NCI-H774 (cell line): ENCODE data around the gene NSD2.
"Not testable (repeated sequence)": the region's sequence is repeated elsewhere in the genome, so short reads cannot be mapped to it uniquely, and the experiment has no call there.

Experiments used
- DNase-seq: peaks from one replicate; lab custom pipeline; 2025; lab: John Stamatoyannopoulos, UW

NSD2 gene

DNA sequence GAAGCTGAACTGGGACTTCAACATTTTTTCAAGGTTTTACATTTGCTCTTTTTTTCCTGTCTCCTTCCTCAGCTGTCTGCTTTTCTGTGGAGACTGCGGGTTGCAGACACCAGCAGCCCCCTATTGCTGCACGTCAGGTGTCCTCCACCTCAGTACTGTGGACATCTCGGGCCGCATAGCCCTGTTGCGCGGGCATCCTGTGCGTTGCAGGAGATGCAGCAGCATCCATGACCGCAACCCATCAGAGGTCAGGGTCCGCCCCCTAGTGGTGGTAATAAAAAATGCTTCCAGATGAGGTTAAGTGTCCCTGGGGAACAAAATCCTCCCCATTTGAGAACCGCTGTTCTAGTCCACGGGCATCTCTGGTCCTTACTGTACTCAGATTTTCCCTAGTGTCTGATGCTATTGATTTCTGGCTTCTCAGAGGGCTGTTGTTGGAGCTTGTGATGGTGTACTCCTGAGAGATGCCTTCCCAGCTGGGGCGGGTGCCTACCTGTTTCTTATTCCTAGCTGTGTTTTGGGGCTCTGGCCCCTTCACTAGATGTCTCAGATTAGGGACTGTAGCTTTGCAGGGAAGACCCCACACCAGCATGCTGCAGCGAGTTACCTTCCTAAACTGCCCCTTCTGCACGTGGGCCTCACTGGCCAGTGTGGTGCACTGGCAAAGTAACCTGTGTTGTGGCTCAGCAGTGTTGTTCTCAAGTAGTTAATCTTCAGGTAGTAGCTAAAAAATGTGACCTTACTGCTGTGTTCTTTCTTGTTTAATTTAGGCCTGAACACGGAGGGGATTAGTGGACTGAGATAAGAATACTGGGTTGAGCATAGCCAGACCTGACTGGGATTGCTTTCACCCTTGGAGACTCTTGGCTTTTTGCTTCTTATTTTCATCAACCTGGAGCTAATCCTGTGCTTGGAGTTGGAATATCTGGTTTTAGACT lies 28.2 kb downstream of the NSD2 start:
- DNase-seq = peak; percentile 40

DNA sequence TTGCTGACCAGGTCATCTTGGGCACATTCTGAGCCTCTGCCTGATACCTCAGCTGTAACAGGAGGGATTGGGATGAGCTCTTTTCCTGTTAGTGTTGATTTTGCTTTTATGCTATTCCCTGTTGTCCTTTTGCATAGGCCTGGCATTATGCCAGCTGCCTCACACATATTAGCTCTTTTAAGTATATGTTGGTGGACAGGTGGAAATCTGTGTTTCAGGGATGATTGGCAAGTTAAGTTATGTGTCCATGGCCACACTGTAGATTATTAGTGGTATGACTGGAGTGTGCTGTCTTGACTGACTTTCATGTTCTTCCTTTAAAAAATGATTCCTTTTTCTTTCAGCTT lies 28.9 kb downstream of the NSD2 start:
- no peak for DNase-seq

DNA sequence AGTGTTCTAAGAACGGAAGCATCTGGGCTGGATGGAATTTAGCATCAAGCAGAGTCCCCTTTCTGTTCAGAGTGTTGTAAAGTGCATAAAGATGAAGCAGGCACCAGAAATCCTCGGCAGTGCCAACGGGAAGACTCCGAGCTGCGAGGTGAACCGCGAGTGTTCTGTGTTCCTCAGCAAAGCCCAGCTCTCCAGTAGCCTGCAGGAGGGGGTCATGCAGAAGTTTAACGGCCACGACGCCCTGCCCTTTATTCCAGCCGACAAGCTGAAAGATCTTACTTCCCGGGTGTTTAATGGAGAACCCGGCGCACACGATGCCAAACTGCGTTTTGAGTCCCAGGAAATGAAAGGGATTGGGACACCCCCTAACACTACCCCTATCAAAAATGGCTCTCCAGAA lies 29.4 kb downstream of the NSD2 start:
- no peak for DNase-seq

DNA sequence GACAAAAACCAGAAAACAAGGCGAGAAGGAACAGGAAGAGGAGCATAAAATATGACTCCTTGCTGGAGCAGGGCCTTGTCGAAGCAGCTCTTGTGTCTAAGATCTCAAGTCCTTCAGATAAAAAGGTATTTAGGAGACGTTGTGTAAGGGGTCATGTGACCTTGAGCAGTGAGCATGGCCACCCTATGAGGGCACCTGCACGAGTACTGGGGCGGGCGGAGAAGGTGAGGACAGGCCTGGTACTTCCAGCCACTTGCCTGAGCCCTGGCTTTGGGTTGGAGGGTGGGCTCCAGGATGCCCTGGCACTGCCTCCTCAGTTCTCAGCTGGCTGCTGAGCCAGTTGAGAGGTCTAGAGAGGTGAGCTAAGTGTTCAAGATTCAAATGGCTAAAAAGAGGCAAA lies 29.9 kb downstream of the NSD2 start:
- DNase-seq = no peak

DNA sequence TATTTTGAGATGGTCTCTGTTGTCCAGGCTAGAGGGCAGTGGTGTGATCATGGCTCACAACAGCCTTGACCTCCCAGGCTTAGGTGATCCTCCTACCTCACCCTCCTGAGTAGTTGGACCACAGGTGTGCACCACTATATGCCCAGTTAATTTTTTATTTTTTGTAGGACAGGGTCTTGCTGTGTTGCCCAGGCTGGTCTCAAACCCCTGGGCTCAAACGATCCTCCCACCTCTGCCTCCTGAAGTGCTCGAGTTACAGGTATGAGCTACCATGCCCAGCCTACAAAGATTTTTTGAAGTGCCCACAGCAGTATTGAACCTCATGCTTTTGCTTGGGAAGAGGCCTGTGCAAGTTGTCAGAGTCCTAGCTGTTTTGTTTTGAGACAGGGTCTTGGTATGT lies 31.1 kb downstream of the NSD2 start:
- DNase-seq = no peak

DNA sequence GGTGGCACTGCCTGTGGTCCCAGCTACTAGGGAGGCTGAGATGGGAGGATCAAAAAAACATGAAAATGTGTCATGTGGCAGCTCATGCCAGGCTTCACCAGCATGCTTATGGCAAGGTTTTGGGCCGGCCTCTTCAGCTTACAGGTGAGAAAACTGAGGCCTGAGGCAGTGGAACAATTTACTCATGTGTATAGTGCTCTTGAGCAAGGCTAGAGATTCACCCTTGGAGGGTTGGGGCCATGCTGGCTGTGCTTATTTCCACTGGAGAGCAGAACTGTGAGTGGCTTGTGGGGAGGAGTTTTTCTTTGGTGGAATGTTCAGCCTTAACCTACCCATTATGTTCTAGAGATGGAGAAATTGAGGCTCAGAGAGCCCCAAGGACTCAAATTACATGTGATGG lies 31.8 kb downstream of the NSD2 start:
- DNase-seq = no peak

DNA sequence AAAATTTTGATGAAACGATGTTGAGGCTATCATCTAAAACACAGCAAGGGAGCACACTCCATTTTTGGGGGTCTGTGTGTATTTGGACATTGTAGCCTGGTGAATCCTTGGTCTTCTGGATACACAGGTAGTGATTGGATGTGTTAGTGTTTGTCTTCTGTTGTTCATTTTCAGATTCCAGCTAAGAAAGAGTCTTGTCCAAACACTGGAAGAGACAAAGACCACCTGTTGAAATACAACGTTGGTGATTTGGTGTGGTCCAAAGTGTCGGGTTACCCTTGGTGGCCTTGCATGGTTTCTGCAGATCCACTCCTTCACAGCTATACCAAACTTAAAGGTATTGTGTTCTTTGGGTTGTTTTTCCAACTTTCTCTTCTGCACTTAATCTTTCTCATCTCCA lies 32.8 kb downstream of the NSD2 start:
- DNase-seq = no peak

DNA sequence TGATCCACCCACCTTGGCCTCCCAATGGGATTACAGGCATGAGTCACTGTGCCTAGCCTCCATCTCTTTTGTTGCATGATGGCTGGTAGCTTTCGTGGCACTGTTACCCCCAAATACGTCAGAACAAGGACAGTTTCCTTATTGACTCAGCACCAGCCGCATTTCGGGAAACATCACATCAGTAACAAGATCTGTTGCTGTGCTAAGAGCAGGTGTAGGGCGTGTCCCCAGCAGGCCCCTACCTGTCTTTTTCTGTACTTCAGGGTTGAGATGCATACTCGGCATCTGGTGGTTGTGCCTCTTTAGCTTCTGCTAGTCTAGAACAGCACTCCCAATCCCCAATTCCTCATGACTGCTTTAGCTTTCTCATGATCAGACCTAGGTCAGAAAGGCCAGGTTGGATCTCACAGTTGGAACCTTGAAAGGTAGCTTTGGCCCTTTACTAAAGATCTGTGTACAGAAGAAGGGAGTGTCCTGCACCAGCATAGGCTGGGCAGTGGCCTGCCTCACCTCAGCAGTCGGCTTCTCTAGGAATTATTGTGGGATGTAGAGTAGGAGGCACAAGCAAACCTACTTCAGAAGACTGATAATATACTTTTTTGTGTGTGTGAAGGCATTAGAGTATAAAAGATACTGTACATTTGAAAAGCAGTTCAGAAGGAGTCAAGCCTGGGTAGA lies 36.8 kb downstream of the NSD2 start:
- no peak for DNase-seq

DNA sequence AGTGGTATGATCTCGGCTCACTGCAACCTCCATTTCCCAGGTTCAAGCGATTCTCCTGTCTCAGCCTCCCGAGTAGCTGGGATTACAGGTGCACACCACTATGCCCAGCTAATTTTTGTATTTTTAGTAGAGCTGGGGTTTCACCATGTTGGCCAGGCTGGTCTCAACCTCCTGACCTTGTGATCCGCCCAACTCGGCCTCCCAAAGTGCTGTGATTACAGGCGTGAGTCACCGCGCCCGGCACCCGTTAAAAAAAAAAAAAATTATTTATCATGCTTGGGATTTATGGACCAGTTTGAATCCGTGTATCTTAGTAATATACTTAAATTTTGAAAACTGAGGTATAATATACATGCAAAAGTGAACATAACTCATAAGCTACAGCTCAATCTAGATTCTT lies 38.5 kb downstream of the NSD2 start:
- DNase-seq = not testable (repeated sequence)

DNA sequence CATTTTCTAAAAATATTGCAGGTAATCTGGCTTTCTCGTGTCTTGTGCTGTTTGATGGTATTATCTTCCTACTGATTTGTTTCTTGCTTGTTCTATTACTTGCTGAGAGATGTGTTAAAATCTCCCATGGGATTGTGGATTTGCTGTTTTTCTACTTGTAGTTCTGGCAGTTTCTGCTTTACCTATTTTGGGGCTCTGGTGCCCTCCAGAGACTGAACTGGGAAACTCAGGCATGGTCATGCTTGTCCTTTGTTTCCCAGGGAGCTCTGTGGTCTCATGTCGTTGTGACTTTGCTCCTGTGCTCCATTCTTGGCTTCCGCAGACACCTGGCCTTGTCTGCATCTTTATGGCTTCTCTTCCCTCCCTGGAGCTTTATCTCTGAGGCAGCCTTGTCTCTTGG lies 39.5 kb downstream of the NSD2 start:
- DNase-seq = no peak

DNA sequence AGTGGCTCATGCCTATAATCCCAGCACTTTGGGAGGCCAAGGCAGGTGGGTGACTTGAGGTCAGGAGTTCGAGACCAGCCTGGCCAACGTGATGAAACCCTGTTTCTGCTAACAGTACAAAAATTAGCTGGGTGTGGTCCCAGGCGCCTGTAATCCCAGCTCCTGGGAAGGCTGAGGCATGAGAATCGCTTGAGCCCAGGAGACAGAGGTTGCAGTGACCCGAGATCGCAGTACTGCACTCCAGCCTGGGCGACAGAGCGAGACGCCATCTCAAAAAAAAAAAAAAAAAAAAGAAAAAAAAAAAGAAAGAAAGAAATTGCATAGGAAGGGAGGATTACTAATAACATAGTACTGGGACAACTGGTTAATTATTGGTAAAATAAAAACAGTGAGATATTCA lies 40.1 kb downstream of the NSD2 start:
- DNase-seq = not testable (repeated sequence)

DNA sequence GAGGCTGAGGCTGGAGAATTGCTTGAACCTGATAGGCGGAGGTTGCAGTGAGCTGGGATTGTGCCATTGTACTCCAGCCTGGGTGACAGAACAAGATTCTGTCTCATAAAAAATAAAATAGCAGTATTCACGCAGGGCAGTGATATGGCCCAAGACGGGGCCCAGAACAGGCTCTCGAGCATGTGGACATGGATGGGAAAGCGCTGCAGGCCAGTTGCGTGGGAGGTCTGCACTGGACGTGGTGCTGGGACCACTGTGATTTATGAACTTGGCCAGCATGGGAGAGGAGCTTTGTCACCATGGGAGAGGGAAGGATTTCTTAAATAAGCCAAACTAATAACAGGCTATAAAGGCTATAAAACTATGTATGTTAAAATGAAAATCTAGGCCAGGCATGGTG lies 51.6 kb downstream of the NSD2 start:
- no peak for DNase-seq

DNA sequence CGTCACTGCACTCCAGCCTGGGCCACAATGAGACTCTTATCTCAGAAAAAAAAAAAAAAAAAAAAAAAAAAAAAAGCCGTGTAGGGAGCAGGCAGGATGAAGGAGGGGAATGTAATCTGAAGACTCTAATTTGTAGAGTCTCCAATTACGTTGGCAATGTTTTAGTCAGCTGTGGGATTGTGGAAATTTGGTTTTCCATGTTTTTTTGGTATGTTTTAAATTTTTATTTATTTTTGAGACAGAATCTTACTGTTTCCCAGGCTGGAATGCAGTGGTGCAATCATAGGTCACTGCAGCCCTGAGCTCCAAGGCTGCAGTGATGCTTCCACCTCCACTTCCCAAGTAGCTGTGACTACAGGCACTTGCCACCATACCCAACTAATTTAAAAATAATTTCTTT lies 56.5 kb downstream of the NSD2 start:
- DNase-seq = no peak

DNA sequence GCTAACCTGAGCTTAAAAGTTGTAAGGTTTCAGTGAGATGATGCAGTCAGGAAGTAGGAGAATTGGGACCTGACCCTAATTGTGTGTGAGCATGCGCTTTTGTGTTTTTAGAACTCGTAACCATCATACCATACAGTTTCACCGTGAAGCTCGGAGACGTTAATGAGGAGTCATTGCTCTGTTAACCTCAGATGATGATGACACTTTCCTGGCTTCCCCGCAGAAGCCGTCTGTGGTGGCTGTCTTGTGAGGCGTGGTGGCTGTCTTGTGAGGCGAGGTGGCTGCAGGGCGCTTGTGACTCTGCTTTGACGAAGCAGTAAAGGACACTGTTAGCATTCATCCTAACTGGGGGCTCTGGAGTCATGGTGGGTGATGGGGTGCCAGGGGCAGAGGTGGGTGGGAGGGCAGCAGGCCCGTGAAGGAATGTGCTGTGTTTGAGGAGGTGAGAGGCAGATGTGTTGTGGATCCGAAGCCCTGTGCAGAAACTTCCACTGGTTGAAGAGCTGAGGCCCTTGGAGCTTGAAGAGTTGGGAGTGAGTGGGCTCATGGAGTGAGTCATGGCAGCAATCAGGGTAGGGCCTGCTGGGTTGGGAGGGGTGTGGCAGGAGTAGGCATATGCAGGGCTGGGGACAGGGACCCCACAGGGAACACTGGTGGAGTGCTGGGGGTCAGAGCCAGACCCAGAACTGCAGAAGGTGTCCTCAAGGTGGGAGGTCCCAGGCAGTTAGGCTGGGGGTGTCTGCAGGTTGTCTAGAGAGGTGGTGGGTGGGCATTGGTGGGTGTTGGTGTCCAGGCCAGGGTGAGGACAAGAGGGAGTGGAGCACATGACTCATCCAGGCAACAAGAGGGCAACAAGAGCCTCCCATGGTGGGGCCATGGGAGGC lies 57.4 kb downstream of the NSD2 start:
- DNase-seq = no peak

DNA sequence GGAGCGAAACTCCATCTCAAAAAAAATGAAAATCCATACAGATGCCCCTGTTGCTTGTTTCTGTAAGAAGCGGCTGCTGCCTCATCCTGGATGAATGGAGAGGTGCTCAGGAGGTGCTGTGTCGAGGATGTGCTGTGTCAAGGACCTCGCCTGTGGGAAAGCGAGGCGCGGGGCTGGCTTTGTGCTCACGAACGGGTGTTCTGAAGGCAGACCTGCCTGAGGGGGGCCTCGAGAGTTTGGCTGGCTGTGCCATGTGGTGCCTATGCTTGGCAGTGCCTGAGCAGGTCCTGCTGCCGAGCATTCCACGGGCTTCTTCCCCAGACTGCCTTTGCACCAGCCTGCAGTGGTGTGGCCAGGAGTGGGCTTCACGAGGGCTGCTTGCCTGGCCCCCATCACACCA lies 61.5 kb downstream of the NSD2 start:
- no peak for DNase-seq

DNA sequence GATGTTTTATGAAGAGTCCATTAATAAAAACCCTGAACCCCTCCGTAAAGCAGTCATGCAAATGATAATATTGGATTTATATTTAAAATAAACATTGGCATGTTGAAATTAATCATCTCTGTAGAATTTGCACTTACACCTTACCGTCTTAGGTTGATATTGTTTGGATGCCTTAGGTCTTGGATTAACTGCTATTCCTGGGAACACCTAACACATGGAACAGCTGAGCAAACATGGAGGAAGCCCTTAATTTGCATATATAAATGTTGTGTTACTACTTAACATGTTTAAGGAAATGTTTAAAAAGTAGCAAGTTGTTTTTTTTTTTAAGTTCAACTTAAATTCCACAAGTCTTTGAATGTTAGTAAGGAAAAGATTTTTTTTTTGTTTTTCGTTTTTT lies 62.5 kb downstream of the NSD2 start:
- no peak for DNase-seq

DNA sequence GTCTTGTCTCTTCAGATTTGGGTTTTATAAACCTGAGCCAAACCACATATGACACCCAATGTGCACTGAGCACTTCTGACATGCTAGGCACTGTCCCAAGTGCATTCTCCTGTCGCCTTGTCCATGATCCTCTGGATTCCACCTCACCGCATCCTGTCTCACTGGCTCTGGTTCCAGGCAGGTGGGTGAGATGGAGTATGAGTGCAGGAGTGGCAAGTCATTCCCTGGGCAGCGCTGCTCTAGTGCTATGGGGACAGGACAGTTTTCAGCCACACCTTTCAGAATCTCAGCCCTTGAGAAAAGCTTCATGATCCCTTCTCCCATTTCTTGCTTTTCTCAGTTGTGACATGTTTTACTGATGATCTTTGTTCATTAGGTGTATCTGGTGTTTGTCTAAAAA lies 66.4 kb downstream of the NSD2 start:
- no peak for DNase-seq

DNA sequence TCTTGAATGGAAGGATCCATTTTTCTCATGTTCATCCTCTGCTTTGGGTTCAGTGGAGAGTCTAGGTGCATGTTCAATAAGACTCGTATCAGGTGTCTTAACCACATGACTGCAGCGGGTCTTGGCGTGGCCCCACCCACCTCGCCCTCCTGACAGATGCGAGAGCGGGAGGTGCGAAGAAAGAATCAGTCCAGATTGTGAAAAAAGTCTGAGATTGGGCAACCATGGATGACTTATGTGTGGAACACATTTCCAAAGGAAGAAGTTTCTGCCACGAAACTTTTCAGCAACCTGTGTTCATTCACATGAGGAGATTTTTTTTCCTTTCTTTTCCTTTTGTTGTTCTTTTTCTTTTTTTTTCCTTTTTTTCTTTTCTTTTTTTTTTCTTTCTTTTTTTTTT lies 66.8 kb downstream of the NSD2 start:
- DNase-seq = no peak

DNA sequence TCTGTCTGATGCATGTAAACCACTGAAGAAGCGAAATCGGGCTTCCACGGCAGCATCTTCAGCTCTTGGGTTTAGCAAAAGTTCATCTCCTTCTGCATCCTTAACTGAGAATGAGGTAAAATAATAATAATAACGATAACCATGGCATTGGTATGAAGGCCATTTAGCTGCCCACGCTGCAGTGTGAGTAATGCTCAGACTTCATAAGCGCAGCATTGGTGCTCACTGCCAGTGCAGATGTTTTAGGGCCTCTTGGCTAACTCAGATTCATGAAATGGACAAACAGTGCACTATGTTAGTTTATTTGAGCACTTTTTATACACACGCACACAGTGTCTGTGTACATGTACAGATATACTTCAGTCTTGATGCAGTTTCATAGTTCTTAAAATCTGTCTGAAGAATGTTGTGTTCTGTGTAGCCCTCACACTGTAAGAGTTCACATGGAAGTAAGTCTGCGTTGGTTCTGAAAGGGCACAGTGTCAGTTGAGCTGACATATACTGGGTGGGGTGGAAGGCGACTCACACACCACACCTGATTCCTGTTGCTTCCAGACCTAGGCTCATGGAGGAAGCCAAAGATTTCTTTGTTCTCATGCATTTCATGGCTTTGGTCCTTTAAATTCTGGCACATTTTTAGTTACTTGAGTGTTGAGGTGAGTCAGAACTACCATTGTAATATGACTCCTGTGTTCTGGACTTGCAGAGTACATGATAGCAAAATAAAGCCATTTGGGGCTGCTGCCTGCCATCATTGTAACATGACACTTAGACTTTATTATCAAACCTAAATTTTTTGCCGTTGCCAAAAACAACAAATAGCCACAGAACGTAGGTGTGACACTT lies 68.7 kb downstream of the NSD2 start:
- DNase-seq = no peak

DNA sequence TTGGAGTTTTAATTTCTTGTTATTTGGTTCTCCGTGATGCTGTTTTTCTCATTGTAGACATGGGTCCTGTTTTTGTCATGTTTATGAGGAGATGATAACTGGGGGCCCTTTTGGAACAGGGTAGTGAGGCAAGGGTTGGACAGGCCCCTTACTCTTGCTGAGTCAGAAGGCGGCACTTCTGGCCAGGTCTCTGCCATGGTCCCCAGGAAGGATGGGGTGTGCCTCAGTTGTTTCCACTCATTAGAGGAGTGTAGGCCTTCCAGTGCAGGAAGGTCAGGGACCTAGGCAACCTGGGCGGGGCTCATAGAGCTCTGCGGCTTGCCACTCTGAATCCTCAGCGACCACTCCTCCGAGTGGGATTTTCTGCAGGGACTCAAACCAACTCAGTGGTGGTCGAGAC lies 69.4 kb downstream of the NSD2 start:
- DNase-seq = no peak

DNA sequence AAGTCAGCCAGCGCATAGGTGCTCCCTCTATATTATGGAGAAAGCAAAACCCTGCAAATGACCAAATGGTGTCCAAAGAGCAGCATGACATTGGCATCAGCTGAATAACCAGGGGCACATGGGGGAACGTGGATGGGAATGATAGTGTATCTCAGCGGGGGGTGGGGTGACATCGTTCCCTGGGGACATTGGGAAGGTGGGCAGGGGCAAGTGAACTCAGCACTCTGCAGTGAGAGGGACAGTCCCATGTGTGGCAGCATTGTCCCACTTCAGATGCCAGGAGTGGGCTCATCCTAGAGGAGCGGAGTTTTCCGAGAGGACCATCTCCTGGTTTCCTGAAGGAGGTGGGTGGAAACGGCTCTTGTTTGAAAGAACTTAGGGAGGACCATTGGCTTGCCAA lies 72.7 kb downstream of the NSD2 start:
- no peak for DNase-seq
